Right lobe of liver (tissue), 4 donors: Measurements from ENCODE around the gene HS6ST3.

Experiments
- POLR2A ChIP-seq: fragments of 450-650 bp; IDR thresholded peaks from one replicate; pipeline ENCODE4 v1.6.1; 2017; ENCODE audit warnings: antibody characterized with exemption, mild to moderate bottlenecking
- TF ChIP-seq, protein P1 (sequence below), 4 donors: fragments of 200-600 bp in 3 of 4; fragments of 450-650 bp in 1 of 4; IDR thresholded peaks; one replicate each; pipeline versions ENCODE4 v1.5.1 to v1.8.0; 2016 to 2022; ENCODE audit warnings: antibody characterized with exemption in 4 of 4, mild to moderate bottlenecking in 2 of 4
- donor health status: DM: no; HTN: no; CAD: no.
- donor health status: DM: no; HTN: no; CAD: no.
- donor health status: DM: no; HTN: yes; CAD: no.

DNA sequence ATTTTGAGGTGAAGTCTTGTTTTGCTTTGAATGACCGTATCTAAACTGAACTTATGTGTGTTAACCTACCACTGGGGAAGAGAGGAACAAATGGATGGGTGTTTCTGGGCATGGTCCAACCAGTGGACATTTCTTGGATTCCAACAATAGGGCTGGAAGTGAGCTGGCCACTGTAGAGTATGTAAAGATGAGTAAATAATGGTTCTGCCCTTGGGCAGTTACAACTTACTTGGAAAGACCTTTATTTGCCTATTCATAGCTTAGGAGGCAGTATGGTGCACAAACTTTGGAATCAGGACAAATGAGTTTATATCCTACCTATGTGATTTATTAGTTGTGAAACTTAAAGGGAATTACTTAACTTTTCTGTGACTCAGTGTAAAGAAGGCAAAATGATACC, 429.5 kb downstream of the HS6ST3 start:
- TF ChIP-seq, protein P1, sequence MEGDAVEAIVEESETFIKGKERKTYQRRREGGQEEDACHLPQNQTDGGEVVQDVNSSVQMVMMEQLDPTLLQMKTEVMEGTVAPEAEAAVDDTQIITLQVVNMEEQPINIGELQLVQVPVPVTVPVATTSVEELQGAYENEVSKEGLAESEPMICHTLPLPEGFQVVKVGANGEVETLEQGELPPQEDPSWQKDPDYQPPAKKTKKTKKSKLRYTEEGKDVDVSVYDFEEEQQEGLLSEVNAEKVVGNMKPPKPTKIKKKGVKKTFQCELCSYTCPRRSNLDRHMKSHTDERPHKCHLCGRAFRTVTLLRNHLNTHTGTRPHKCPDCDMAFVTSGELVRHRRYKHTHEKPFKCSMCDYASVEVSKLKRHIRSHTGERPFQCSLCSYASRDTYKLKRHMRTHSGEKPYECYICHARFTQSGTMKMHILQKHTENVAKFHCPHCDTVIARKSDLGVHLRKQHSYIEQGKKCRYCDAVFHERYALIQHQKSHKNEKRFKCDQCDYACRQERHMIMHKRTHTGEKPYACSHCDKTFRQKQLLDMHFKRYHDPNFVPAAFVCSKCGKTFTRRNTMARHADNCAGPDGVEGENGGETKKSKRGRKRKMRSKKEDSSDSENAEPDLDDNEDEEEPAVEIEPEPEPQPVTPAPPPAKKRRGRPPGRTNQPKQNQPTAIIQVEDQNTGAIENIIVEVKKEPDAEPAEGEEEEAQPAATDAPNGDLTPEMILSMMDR (IDR thresholded peaks at IDR 0.05): no peak
- no peak for TF ChIP-seq POLR2A
